ENCODE data around the gene LRRC38.

LRRC38 gene

DNA sequence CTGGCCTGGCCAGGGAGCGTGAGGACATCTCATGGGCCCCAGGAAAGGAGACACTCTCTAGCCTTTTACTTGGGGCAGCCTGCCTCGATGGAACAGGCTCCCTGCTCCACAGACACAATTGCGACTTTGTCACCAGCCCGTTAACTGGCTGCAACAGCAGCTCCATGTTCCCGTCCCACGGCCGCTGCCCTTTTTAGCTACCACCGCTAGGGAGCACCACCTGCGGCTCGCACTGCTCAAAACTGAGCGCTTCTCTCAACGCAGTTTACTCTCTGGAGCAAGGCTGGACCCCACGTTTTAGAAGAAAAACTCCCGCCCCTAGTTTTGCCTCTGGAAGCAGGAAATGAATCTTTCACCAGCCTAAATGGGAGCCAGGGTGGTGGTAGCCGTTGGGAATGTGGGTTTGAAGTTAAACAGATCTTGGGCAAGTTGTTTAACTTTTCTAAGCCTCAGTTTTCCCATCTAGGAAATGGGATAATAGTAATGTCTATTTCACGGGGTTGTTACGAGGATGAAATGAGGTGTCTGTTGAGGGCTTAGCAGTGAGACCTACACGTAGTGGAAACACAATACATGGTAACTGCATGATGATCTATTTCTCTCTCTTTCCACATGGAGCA lies 3.5 kb upstream of the LRRC38 start:
- H3K27me3 ChIP-seq (replicated peaks; ENCODE audit: control insufficient read depth, insufficient read depth, low read length): peaks cover 1% of the 10 kb centered on the region

DNA sequence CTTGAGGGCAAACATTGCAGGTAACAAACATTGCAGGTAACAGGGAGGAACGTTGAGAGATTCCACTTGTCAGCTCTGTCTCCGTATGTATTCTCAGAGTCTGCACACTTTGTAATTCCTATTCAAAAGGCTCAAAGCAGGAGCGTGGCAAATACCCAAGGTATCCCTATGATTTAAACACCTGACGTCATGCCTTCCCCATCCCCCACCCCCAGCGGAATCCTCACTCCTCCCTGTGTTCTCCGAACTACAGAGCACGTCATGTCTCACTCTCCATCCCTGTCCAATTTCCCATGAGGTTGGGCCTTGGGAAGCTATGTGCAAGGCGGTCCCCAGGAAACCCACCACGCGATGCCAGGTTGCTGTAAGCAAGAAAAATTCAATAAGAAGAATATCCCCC lies 2.8 kb upstream of the LRRC38 start:
- TF ChIP-seq, protein P1, sequence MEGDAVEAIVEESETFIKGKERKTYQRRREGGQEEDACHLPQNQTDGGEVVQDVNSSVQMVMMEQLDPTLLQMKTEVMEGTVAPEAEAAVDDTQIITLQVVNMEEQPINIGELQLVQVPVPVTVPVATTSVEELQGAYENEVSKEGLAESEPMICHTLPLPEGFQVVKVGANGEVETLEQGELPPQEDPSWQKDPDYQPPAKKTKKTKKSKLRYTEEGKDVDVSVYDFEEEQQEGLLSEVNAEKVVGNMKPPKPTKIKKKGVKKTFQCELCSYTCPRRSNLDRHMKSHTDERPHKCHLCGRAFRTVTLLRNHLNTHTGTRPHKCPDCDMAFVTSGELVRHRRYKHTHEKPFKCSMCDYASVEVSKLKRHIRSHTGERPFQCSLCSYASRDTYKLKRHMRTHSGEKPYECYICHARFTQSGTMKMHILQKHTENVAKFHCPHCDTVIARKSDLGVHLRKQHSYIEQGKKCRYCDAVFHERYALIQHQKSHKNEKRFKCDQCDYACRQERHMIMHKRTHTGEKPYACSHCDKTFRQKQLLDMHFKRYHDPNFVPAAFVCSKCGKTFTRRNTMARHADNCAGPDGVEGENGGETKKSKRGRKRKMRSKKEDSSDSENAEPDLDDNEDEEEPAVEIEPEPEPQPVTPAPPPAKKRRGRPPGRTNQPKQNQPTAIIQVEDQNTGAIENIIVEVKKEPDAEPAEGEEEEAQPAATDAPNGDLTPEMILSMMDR (IDR thresholded peaks at IDR 0.05; ENCODE audit: insufficient read depth, low read length, poor library complexity, severe bottlenecking): no peak
- Histone ChIP-seq H3K36me3 (ENCODE audit: control insufficient read depth, insufficient read depth, low read length) (no peaks in the 10 kb centered on the region), H3K4me3 (replicated peaks; ENCODE audit: low read depth, low read length) (no peak overlapping the region), H3K27me3 (replicated peaks; ENCODE audit: control insufficient read depth, insufficient read depth, low read length) (peaks cover 1% of the 10 kb centered on the region)
- DNase-seq (ENCODE audit: extremely low read depth, insufficient read length): no peak

More for the DNA sequence above, 3.5 kb upstream of the LRRC38 start:
- no peak for DNase-seq (ENCODE audit: extremely low read depth, insufficient read length)
- TF ChIP-seq, protein P1 (IDR thresholded peaks at IDR 0.05; ENCODE audit: insufficient read depth, low read length, poor library complexity, severe bottlenecking): peak; percentile 80
- Histone ChIP-seq H3K4me3 (replicated peaks; ENCODE audit: low read depth, low read length) (no peak overlapping the region), H3K36me3 (ENCODE audit: control insufficient read depth, insufficient read depth, low read length) (no peaks in the 10 kb centered on the region)

DNA sequence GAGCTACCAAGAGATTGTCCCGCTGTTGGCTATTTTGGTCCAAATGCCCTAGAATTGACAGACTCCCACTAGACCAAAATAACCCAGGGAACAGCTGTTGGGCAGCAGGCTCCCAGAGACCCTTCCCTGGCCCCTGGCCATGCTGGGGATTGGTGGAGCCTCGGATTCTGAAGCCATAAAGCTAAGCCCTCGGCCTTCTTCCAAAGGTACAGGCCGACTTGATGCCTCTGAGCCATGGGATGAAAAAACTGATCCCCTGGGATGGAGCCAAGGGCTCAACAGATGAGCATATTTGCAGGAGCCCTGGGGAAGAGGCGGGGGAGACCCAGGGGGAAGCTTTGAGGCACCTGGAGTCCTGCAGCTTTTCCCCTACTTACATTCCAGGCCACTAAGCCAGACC lies 1.0 kb upstream of the LRRC38 start:
- TF ChIP-seq, protein P1 (IDR thresholded peaks at IDR 0.05; ENCODE audit: insufficient read depth, low read length, poor library complexity, severe bottlenecking): no peak
- H3K4me3 ChIP-seq (replicated peaks; ENCODE audit: low read depth, low read length): no peak overlapping the region
- peaks cover 1% of the 10 kb centered on the region for H3K27me3 ChIP-seq (replicated peaks; ENCODE audit: control insufficient read depth, insufficient read depth, low read length)
- no peak for DNase-seq (ENCODE audit: extremely low read depth, insufficient read length)
- no peaks in the 10 kb centered on the region for H3K36me3 ChIP-seq (ENCODE audit: control insufficient read depth, insufficient read depth, low read length)

DNA sequence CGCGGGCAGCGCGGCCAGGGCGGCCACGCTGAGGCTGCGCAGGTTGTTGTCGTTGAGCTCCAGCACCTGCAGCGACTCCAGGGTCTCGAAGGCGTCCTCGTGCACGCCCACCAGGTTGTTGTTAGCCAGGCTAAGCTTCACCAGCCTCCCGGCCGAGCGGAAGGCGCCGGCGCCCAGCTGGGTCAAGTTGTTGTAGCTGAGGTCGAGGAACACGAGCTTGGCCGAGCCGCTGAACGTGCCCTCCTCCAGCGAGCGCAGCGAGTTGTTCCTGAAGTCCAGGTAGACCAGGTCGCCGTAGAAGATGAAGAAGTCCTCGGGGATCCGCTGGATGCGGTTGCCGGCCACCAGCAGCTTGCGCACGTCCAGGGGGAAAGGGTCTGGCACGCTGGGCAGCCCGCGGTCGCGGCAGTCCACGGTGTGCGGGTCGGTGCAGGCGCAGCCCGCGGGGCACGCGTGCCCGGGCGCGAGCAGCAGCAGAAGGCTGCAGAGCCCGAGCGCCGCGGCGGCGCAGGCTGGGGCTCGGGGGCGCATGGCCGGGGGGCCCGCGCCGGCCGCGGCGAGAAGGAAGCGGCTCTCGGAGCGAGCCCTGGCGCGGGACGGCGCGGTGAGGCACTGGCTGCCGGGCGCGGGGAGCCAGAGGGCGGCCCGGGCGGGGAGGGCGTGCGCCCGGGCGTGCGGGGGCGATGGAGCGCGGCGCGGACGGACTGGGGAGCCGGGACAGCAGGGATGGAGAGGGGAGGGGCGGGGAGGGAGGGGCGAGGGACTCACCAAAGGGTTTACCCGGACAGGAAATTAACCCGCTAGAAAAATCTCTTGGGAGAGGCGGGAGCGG lies 524 bp downstream of the LRRC38 start:
- DNase-seq (ENCODE audit: extremely low read depth, insufficient read length): no peak
- TF ChIP-seq, protein P1 (IDR thresholded peaks at IDR 0.05; ENCODE audit: insufficient read depth, low read length, poor library complexity, severe bottlenecking): no peak
- no peaks in the 10 kb centered on the region for H3K36me3 ChIP-seq (ENCODE audit: control insufficient read depth, insufficient read depth, low read length)
- no peak overlapping the region for H3K4me3 ChIP-seq (replicated peaks; ENCODE audit: low read depth, low read length)
- H3K27me3 ChIP-seq (replicated peaks; ENCODE audit: control insufficient read depth, insufficient read depth, low read length): peaks cover 1% of the 10 kb centered on the region

- DNase-seq (ENCODE audit: extremely low read depth, insufficient read length): no peak
- no peaks in the 10 kb centered on the region for H3K36me3 ChIP-seq (ENCODE audit: control insufficient read depth, insufficient read depth, low read length)
- TF ChIP-seq, protein P1 (IDR thresholded peaks at IDR 0.05; ENCODE audit: insufficient read depth, low read length, poor library complexity, severe bottlenecking): no peak
- no peak overlapping the region for H3K4me3 ChIP-seq (replicated peaks; ENCODE audit: low read depth, low read length)
- no peaks in the 10 kb centered on the region; the same call in 1 of the 2 replicates for H3K27me3 ChIP-seq (replicated peaks; ENCODE audit: control insufficient read depth, insufficient read depth, low read length)
These were observed 1.3 kb downstream of the LRRC38 start for GRCh38 chr1:13512472-13512871.

Measured in GM06990 (cell line).